Stimulated activated CD4-positive, alpha-beta T cell treated with anti-CD3 and anti-CD28 coated beads, Interleukin-2, amount 100 ng/mL, for 4 hours (primary cell): ENCODE measurements around the gene KLHL26.

Experiments used
- DNase-seq: peaks from one replicate; pipeline ENCODE4 v3.0.0-alpha.2; 2020; ENCODE audit warnings: low read depth

Gene KLHL26

GRCh38 chr19:18687740-18688465, 51.1 kb downstream of the KLHL26 start:
- no peak for DNase-seq

GRCh38 chr19:18696023-18696422, 59.2 kb downstream of the KLHL26 start:
- DNase-seq: no peak

GRCh38 chr19:18697680-18698079, 60.9 kb downstream of the KLHL26 start:
- DNase-seq: no peak

- DNase-seq: no peak
These were observed 61.7 kb downstream of the KLHL26 start for GRCh38 chr19:18698321-18699167.

GRCh38 chr19:18699403-18700054, 62.7 kb downstream of the KLHL26 start:
- no peak for DNase-seq

GRCh38 chr19:18700501-18701249, 63.8 kb downstream of the KLHL26 start:
- DNase-seq: peak; percentile 49

GRCh38 chr19:18701250-18701608, 64.4 kb downstream of the KLHL26 start:
- no peak for DNase-seq

GRCh38 chr19:18704054-18704453, 67.2 kb downstream of the KLHL26 start:
- no peak for DNase-seq

GRCh38 chr19:18704971-18705370, 68.1 kb downstream of the KLHL26 start:
- no peak for DNase-seq

GRCh38 chr19:18708452-18709231, 71.8 kb downstream of the KLHL26 start:
- no peak for DNase-seq

GRCh38 chr19:18709546-18709945, 72.7 kb downstream of the KLHL26 start:
- no peak for DNase-seq

GRCh38 chr19:18710186-18710585, 73.4 kb downstream of the KLHL26 start:
- no peak for DNase-seq

GRCh38 chr19:18710996-18711751, 74.3 kb downstream of the KLHL26 start:
- no peak for DNase-seq

- DNase-seq: no peak
These were observed 75.1 kb downstream of the KLHL26 start for GRCh38 chr19:18711893-18712292.

GRCh38 chr19:18712981-18713380, 76.2 kb downstream of the KLHL26 start:
- no peak for DNase-seq

GRCh38 chr19:18713550-18714117, 76.8 kb downstream of the KLHL26 start:
- no peak for DNase-seq

GRCh38 chr19:18715416-18715815, 78.6 kb downstream of the KLHL26 start:
- no peak for DNase-seq

- no peak for DNase-seq
These were observed 80.0 kb downstream of the KLHL26 start for GRCh38 chr19:18716857-18717256.

- DNase-seq: no peak
These were observed 80.8 kb downstream of the KLHL26 start for GRCh38 chr19:18717601-18718000.

GRCh38 chr19:18718015-18718526, 81.2 kb downstream of the KLHL26 start:
- no peak for DNase-seq
